Left forelimb (tissue), 1 donor: ENCODE data around the gene VASH2.

ENCODE experiments used
- DNase-seq: peaks from one replicate; pipeline ENCODE4 v3.0.0-alpha.2; 2018; ENCODE audit warnings: low spot score

The VASH2 gene

GRCh38 chr1:212930986-212931678 is 19.2 kb upstream of the VASH2 start:
- DNase-seq, result no peak

GRCh38 chr1:212933815-212934471 is 16.4 kb upstream of the VASH2 start:
- no peak for DNase-seq

- DNase-seq, result no peak
Measured at GRCh38 chr1:212935387-212935981, 14.9 kb upstream of the VASH2 start.

GRCh38 chr1:212937034-212937433 is 13.3 kb upstream of the VASH2 start:
- no peak for DNase-seq

GRCh38 chr1:212938846-212939245 is 11.5 kb upstream of the VASH2 start:
- DNase-seq, result no peak

- DNase-seq, result no peak
Measured at GRCh38 chr1:212941452-212941851, 8.9 kb upstream of the VASH2 start.

GRCh38 chr1:212942679-212943392 is 7.5 kb upstream of the VASH2 start:
- DNase-seq, result no peak

- no peak for DNase-seq
Measured at GRCh38 chr1:212943393-212943710, 7.0 kb upstream of the VASH2 start.

GRCh38 chr1:212944229-212944901 is 6.0 kb upstream of the VASH2 start:
- DNase-seq, result no peak

- DNase-seq, result no peak
Measured at GRCh38 chr1:212945056-212945455, 5.3 kb upstream of the VASH2 start.

GRCh38 chr1:212945463-212946160 is 4.7 kb upstream of the VASH2 start:
- DNase-seq, result no peak

GRCh38 chr1:212946872-212947271 is 3.5 kb upstream of the VASH2 start:
- DNase-seq, result no peak

GRCh38 chr1:212949771-212950170 is 570 bp upstream of the VASH2 start:
- DNase-seq, result no peak

- no peak for DNase-seq
Measured at GRCh38 chr1:212951126-212951946, 995 bp downstream of the VASH2 start.

- no peak for DNase-seq
Measured at GRCh38 chr1:212951947-212952640, 1.8 kb downstream of the VASH2 start.

GRCh38 chr1:212952641-212952976 is 2.3 kb downstream of the VASH2 start:
- no peak for DNase-seq

GRCh38 chr1:212953321-212953720 is 3.0 kb downstream of the VASH2 start:
- no peak for DNase-seq

GRCh38 chr1:212954514-212954913 is 4.2 kb downstream of the VASH2 start:
- no peak for DNase-seq

- DNase-seq, result no peak
Measured at GRCh38 chr1:212955098-212955497, 4.8 kb downstream of the VASH2 start.

- DNase-seq, result no peak
Measured at GRCh38 chr1:212955961-212956620, 5.8 kb downstream of the VASH2 start.
